Measurements from ENCODE around the gene PIP4K2A. TPM values are rescaled to one million over a fixed set of nuclear protein-coding genes. Genes with fewer than 3 reads are reported as not detected.

PIP4K2A gene
- total and polyA plus RNA-seq, 2 of the 8 experiments (the other 6 are each of a cell fraction or from before 2014, with no cell fraction given) = 19.0 to 60.9 TPM

DNA sequence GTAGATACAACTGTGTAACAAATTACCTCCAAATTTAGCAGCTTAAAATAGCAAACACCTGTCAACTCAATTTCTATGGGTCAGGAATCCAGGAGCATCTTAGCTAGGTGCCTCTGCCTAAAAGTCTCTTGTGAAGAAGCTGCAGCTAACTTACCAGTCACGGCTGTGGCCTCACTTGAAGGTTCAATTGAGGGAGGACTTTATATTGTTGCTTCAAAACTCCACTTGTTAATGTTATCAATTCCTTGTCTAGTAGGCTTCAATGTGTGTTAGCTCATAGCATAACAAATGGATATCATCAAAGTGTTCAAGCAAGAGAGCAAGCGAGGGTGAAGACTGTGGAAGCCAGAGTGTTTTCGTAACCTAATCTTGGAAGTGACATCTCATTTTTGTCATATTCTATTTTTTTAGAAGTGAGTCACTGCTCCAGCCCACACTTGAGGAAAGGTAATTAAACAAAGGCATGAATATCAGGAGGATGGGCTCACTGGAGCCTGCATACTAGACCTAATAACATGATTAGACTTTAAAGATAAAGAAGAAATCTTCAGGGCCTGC lies 196.1 kb downstream of the PIP4K2A start:
- H3K79me2 ChIP-seq (ENCODE audit: control insufficient read depth in 1 of 2, insufficient read depth in 2 of 2, low read length in 2 of 2) = no peaks in the 10 kb centered on the region
- no peak overlapping the region for H3K4me3 ChIP-seq (ENCODE audit: extremely low read depth in 1 of 4, insufficient read depth in 2 of 4, low read depth in 3 of 4, low read length in 4 of 4)
- H2BK20ac ChIP-seq (ENCODE audit: low read length) = no peak overlapping the region
- no peak overlapping the region for H3K9ac ChIP-seq (replicated peaks in 1 of 4; ENCODE audit: extremely low read depth in 1 of 4, low read depth in 3 of 4, low read length in 3 of 4)
- H3K23me2 ChIP-seq (ENCODE audit: low read depth, low read length) = no peaks in the 10 kb centered on the region
- H4K8ac ChIP-seq (ENCODE audit: extremely low read depth, insufficient read depth, low read length) = no peak overlapping the region
- no peak overlapping the region for H2AK5ac ChIP-seq (ENCODE audit: low read depth, low read length)
- H4K91ac ChIP-seq (replicated peaks; ENCODE audit: insufficient read length, low read length) = no peak overlapping the region
- no peak overlapping the region for H4K5ac ChIP-seq (ENCODE audit: insufficient read length, low read depth, low read length)
- POLR2A ChIA-PET (ENCODE audit: partially characterized antibody) = no interaction called here
- no peak overlapping the region for H2BK15ac ChIP-seq (ENCODE audit: low read length)
- H3K36me3 ChIP-seq (ENCODE audit: control insufficient read depth in 2 of 4, insufficient read depth in 4 of 4, low read length in 3 of 4) = no peaks in the 10 kb centered on the region
- H3K79me1 ChIP-seq (ENCODE audit: low read depth, low read length) = no peaks in the 10 kb centered on the region
- H3K4me2 ChIP-seq (ENCODE audit: insufficient read depth in 1 of 2, low read depth in 2 of 2, low read length in 2 of 2) = no peak overlapping the region
- CTCF ChIA-PET (ENCODE audit: partially characterized antibody) = interaction anchor here (0.6 to 0.8 kb wide), 3 partner anchors 17 to 1801 kb away, joined by 3 to 4 read pairs (median 3); no protein-coding TSS in a partner anchor
- no peak overlapping the region for H3K4ac ChIP-seq (replicated peaks; ENCODE audit: insufficient read length, low read depth, low read length)
- H3K18ac ChIP-seq (ENCODE audit: extremely low read depth, low read length) = no peak overlapping the region
- 90% methylated on average over 3 of the region's 3 CpGs; no CpG with 5 or more reads in 1 of the 2 experiments for WGBS, 2 experiments (ENCODE audit: extremely low coverage in 1 of 2, insufficient coverage in 1 of 2, insufficient read length in 1 of 2, insufficient replicate concordance in 2 of 2, low coverage in 1 of 2, low lambda C conversion rate in 2 of 2, missing lambda C conversion rate in 1 of 2)
- no peak overlapping the region for H2AFZ ChIP-seq (ENCODE audit: low read length)
- no peak overlapping the region for H2BK120ac ChIP-seq (replicated peaks; ENCODE audit: low read depth, low read length)
- H3K56ac ChIP-seq (replicated peaks; ENCODE audit: insufficient read length, low read depth, low read length) = no peak overlapping the region
- no peak overlapping the region for H2BK12ac ChIP-seq (ENCODE audit: low read depth, low read length)
- no peak overlapping the region for H3K23ac ChIP-seq (ENCODE audit: insufficient read length)
- no peak overlapping the region for H3K14ac ChIP-seq (ENCODE audit: insufficient read length)
- peaks cover 0 to 3% (median 0%) of the 10 kb centered on the region in 4 experiments; a peak in 2 of 7 replicates for H3K4me1 ChIP-seq (replicated peaks in 1 of 4; ENCODE audit: control insufficient read depth in 3 of 4, insufficient read depth in 4 of 4, low read length in 3 of 4)
- no peaks in the 10 kb centered on the region for H3K27me3 ChIP-seq (replicated peaks in 1 of 4; ENCODE audit: control insufficient read depth in 3 of 4, extremely low read depth in 1 of 4, insufficient read depth in 3 of 4, low read length in 3 of 4)
- no peak overlapping the region for H2BK5ac ChIP-seq (ENCODE audit: low read depth, low read length)
- no peak overlapping the region for H3K27ac ChIP-seq (ENCODE audit: low read depth, low read length)
- no peak for DNase-seq (ENCODE audit: low read depth in 1 of 2, low spot score in 2 of 2)
- no peak for FAIRE-seq
- H4K20me1 ChIP-seq (replicated peaks in 1 of 2; ENCODE audit: control insufficient read depth in 1 of 2, insufficient read depth in 2 of 2, low read length in 2 of 2) = no peaks in the 10 kb centered on the region
- no peaks in the 10 kb centered on the region for H3K9me3 ChIP-seq (ENCODE audit: insufficient read depth in 2 of 2, low read depth in 1 of 2, low read length in 1 of 2)
- TF ChIP-seq SIX5 (IDR thresholded peaks at IDR 0.05; ENCODE audit: low read depth, low read length) (no peak), GTF2F1 (IDR thresholded peaks at IDR 0.05; ENCODE audit: borderline replicate concordance, low read depth, low read length) (no peak), KDM1A (IDR thresholded peaks at IDR 0.05; ENCODE audit: borderline replicate concordance, low read length) (no peak), RBBP5 (IDR thresholded peaks at IDR 0.05; ENCODE audit: borderline replicate concordance, low read depth, low read length) (no peak), KDM5A (IDR thresholded peaks at IDR 0.05; ENCODE audit: low read length) (no peak), POU5F1 (IDR thresholded peaks at IDR 0.05; ENCODE audit: low read depth, low read length) (no peak), SAP30 (IDR thresholded peaks at IDR 0.05; ENCODE audit: insufficient read depth, insufficient replicate concordance, low read length) (no peak), SRF (IDR thresholded peaks at IDR 0.05; ENCODE audit: low read depth, low read length) (no peak), KDM4A (IDR thresholded peaks at IDR 0.05; ENCODE audit: low read depth, low read length, severe bottlenecking) (no peak), CHD1 (IDR thresholded peaks at IDR 0.05; ENCODE audit: low read depth, low read length) (no peak), TBP (IDR thresholded peaks at IDR 0.05; ENCODE audit: low read depth, low read length) (no peak), TEAD4 (IDR thresholded peaks at IDR 0.05; ENCODE audit: low read depth, low read length) (no peak)
- TF ChIP-seq, protein P1, sequence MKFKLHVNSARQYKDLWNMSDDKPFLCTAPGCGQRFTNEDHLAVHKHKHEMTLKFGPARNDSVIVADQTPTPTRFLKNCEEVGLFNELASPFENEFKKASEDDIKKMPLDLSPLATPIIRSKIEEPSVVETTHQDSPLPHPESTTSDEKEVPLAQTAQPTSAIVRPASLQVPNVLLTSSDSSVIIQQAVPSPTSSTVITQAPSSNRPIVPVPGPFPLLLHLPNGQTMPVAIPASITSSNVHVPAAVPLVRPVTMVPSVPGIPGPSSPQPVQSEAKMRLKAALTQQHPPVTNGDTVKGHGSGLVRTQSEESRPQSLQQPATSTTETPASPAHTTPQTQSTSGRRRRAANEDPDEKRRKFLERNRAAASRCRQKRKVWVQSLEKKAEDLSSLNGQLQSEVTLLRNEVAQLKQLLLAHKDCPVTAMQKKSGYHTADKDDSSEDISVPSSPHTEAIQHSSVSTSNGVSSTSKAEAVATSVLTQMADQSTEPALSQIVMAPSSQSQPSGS (IDR thresholded peaks at IDR 0.05; ENCODE audit: low read length) = no peak

All from H1 (cell line).